ENCODE measurements around the gene RASAL2. TPM values are rescaled to one million over a fixed set of nuclear protein-coding genes. Genes with fewer than 3 reads are reported as not detected.

The RASAL2 gene
- total RNA-seq, 1 donor from 2014 or later: 5.3 TPM

GRCh38 chr1:178417858-178418257 is 324.0 kb downstream of the RASAL2 start:
- no peak for ATAC-seq
- no peak for DNase-seq (ENCODE audit: low spot score)

GRCh38 chr1:178418284-178418955 is 324.5 kb downstream of the RASAL2 start:
- DNase-seq (ENCODE audit: low spot score) (no peak), ATAC-seq (no peak)

- ATAC-seq (no peak), DNase-seq (ENCODE audit: low spot score) (no peak)
These were observed 340.5 kb downstream of the RASAL2 start for GRCh38 chr1:178434360-178434759.

- no peak for ATAC-seq
These were observed 341.1 kb downstream of the RASAL2 start for GRCh38 chr1:178434899-178435435.

GRCh38 chr1:178436899-178437298 is 343.0 kb downstream of the RASAL2 start:
- no peak for ATAC-seq

More at GRCh38 chr1:178434899-178435435, 341.1 kb downstream of the RASAL2 start:
- DNase-seq (ENCODE audit: low spot score): no peak

GRCh38 chr1:178438432-178438831 is 344.5 kb downstream of the RASAL2 start:
- no peak for DNase-seq (ENCODE audit: low spot score)
- no peak for ATAC-seq

More at GRCh38 chr1:178436899-178437298, 343.0 kb downstream of the RASAL2 start:
- no peak for DNase-seq (ENCODE audit: low spot score)

GRCh38 chr1:178442925-178443324 is 349.0 kb downstream of the RASAL2 start:
- DNase-seq (ENCODE audit: low spot score) (no peak), ATAC-seq (no peak)

GRCh38 chr1:178450871-178451270 is 357.0 kb downstream of the RASAL2 start:
- DNase-seq (ENCODE audit: low spot score): no peak
- ATAC-seq: no peak

GRCh38 chr1:178451529-178451928 is 357.6 kb downstream of the RASAL2 start:
- DNase-seq (ENCODE audit: low spot score) (no peak), ATAC-seq (no peak)

- no peak for ATAC-seq
- no peak for DNase-seq (ENCODE audit: low spot score)
These were observed 358.1 kb downstream of the RASAL2 start for GRCh38 chr1:178452013-178452412.

GRCh38 chr1:178456472-178456871 is 362.6 kb downstream of the RASAL2 start:
- ATAC-seq: no peak
- no peak for DNase-seq (ENCODE audit: low spot score)

- no peak for DNase-seq (ENCODE audit: low spot score)
- ATAC-seq: no peak
These were observed 363.7 kb downstream of the RASAL2 start for GRCh38 chr1:178457651-178458050.

- ATAC-seq: no peak
- DNase-seq (ENCODE audit: low spot score): no peak
These were observed 364.3 kb downstream of the RASAL2 start for GRCh38 chr1:178458203-178458602.

GRCh38 chr1:178461104-178461503 is 367.2 kb downstream of the RASAL2 start:
- ATAC-seq: no peak
- DNase-seq (ENCODE audit: low spot score): no peak

- no peak for ATAC-seq
These were observed 367.8 kb downstream of the RASAL2 start for GRCh38 chr1:178461701-178462100.

GRCh38 chr1:178464141-178464540 is 370.2 kb downstream of the RASAL2 start:
- no peak for DNase-seq (ENCODE audit: low spot score)

More at GRCh38 chr1:178461701-178462100, 367.8 kb downstream of the RASAL2 start:
- DNase-seq (ENCODE audit: low spot score): no peak

GRCh38 chr1:178464566-178464965 is 370.7 kb downstream of the RASAL2 start:
- DNase-seq (ENCODE audit: low spot score) (no peak), ATAC-seq (no peak)

More at GRCh38 chr1:178464141-178464540, 370.2 kb downstream of the RASAL2 start:
- ATAC-seq: no peak

- DNase-seq (ENCODE audit: low spot score) (no peak), ATAC-seq (no peak)
These were observed 371.1 kb downstream of the RASAL2 start for GRCh38 chr1:178465011-178465410.

- DNase-seq (ENCODE audit: low spot score) (no peak), ATAC-seq (no peak)
These were observed 373.9 kb downstream of the RASAL2 start for GRCh38 chr1:178467837-178468236.

GRCh38 chr1:178470411-178470960 is 376.6 kb downstream of the RASAL2 start:
- ATAC-seq: no peak
- DNase-seq (ENCODE audit: low spot score): no peak

- DNase-seq (ENCODE audit: low spot score) (no peak), ATAC-seq (no peak)
These were observed 378.6 kb downstream of the RASAL2 start for GRCh38 chr1:178472531-178472930.

GRCh38 chr1:178477373-178477772 is 383.5 kb downstream of the RASAL2 start:
- no peak for ATAC-seq
- no peak for DNase-seq (ENCODE audit: low spot score)

Data from left lobe of liver (tissue), 2 donors.